ENCODE data around the gene HSP90B1. TPM values are rescaled to one million over a fixed set of nuclear protein-coding genes. Genes with fewer than 3 reads are reported as not detected.
A peak's percentile ranks its signal among the peaks of the same experiment; 100 is the strongest.

Gene HSP90B1
- total RNA-seq, 1 experiment from 2014 or later: 888 TPM

GRCh38 chr12:103955811-103956508 lies 25.8 kb downstream of the HSP90B1 start:
- Histone ChIP-seq H3K79me2 (ENCODE audit: insufficient read depth, low read length) (peaks cover 45% of the 10 kb centered on the region), H4K20me1 (ENCODE audit: insufficient read depth) (no peaks in the 10 kb centered on the region), H3K4me3 (replicated peaks in 1 of 2; ENCODE audit: low read depth in 1 of 2, low read length in 2 of 2) (peak overlapping the region; percentile 84 to 90), H3K9me3 (ENCODE audit: control insufficient read depth in 1 of 2, insufficient read depth in 1 of 2, low read depth in 1 of 2, low read length in 2 of 2) (no peaks in the 10 kb centered on the region), H3K9ac (ENCODE audit: low read length) (peak overlapping the region; percentile 92), H2AFZ (ENCODE audit: low read depth, low read length, poor library complexity, severe bottlenecking) (no peak overlapping the region), H3K36me3 (ENCODE audit: control insufficient read depth in 1 of 2, insufficient read depth in 2 of 2, low read length in 2 of 2) (peaks cover 18 to 26% of the 10 kb centered on the region in 2 experiments), H3K27me3 (ENCODE audit: insufficient read depth, low read length) (no peaks in the 10 kb centered on the region), H3K4me2 (ENCODE audit: low read length) (peak overlapping the region; percentile 80), H3K4me1 (ENCODE audit: control insufficient read depth in 1 of 2, insufficient read depth in 2 of 2, low read length in 2 of 2) (peaks cover 14 to 21% of the 10 kb centered on the region in 2 experiments; a peak in 3 of 4 replicates), H3K27ac (ENCODE audit: low read depth, low read length) (peak overlapping the region; percentile 90), H3K9me2 (ENCODE audit: insufficient read depth) (no peaks in the 10 kb centered on the region)
- TF ChIP-seq CTCF (IDR thresholded peaks at IDR 0.05 in 2 of 3, conservative IDR thresholded peaks at IDR 0.05 in 1 of 3; ENCODE audit: borderline replicate concordance in 1 of 3, insufficient read depth in 1 of 3, low read depth in 2 of 3, low read length in 2 of 3) (no peak), SIN3A (IDR thresholded peaks at IDR 0.05; ENCODE audit: low read depth) (0 out of 2 replicates have a peak, but pooled peaks have one; percentile 20)
- ChIA-PET POLR2A (interaction anchor here (1.2 to 2.7 kb wide), 3 partner anchors 10 to 26 kb away, joined by 3 to 40 read pairs (median 11); partner anchors contain the start of genes HSP90B1 and TDG), CTCF (no interaction called here), RAD21 (ENCODE audit: low non-redundant PET in 1 of 2, low total read pairs in 2 of 2, uncharacterized antibody in 2 of 2, unreplicated experiment in 2 of 2) (interaction anchor here (1.1 to 1.5 kb wide), 2 partner anchors 9 to 153 kb away, joined by 3 read pairs; partner anchors contain the start of gene TDG (in 1 of the 2))
- intact Hi-C loops (cut with micrococcal nuclease): loop anchor here (2.0 kb wide), 1 partner anchor 25 kb away; the partner anchor contains the start of gene HSP90B1
- ATAC-seq (peak; percentile 21), DNase-seq (ENCODE audit: low read depth, low spot score) (no peak)
- no TSS peak for BruUV-seq (replicated peaks)

GRCh38 chr12:103956509-103957027 lies 26.4 kb downstream of the HSP90B1 start:
- H3K4me3 ChIP-seq (replicated peaks in 1 of 2; ENCODE audit: low read depth in 1 of 2, low read length in 2 of 2): peak overlapping the region; percentile 84 to 90
- POLR2A ChIA-PET: interaction anchor here (0.8 to 2.7 kb wide), 4 partner anchors 9 to 27 kb away, joined by 3 to 40 read pairs (median 7); partner anchors contain the start of genes HSP90B1 and TDG
- no peaks in the 10 kb centered on the region for H3K27me3 ChIP-seq (ENCODE audit: insufficient read depth, low read length)
- peaks cover 13 to 23% of the 10 kb centered on the region in 2 experiments for H3K36me3 ChIP-seq (ENCODE audit: control insufficient read depth in 1 of 2, insufficient read depth in 2 of 2, low read length in 2 of 2)
- no peak for DNase-seq (ENCODE audit: low read depth, low spot score)
- H3K79me2 ChIP-seq (ENCODE audit: insufficient read depth, low read length): peaks cover 45% of the 10 kb centered on the region
- no peaks in the 10 kb centered on the region for H3K9me2 ChIP-seq (ENCODE audit: insufficient read depth)
- intact Hi-C loops (cut with micrococcal nuclease): loop anchor here (1.0 to 2.0 kb wide), 2 partner anchors 9 to 26 kb away; partner anchors contain the start of genes HSP90B1 and TDG
- RAD21 ChIA-PET (ENCODE audit: low non-redundant PET in 1 of 2, low total read pairs in 2 of 2, uncharacterized antibody in 2 of 2, unreplicated experiment in 2 of 2): interaction anchor here (0.6 to 1.1 kb wide), 3 partner anchors 9 to 27 kb away, joined by 3 read pairs; partner anchors contain the start of genes TDG (in 2 of the 2) and HSP90B1 (in 1 of the 2)
- peak overlapping the region; percentile 90 for H3K27ac ChIP-seq (ENCODE audit: low read depth, low read length)
- TSS peak; percentile 44 for BruUV-seq (replicated peaks)
- TF ChIP-seq ZFX (IDR thresholded peaks at IDR 0.05) (peak; percentile 93), MAX (IDR thresholded peaks at IDR 0.05) (no peak; the same call in 1 of the 2 replicates)
- H4K20me1 ChIP-seq (ENCODE audit: insufficient read depth): no peaks in the 10 kb centered on the region
- no peak overlapping the region for H2AFZ ChIP-seq (ENCODE audit: low read depth, low read length, poor library complexity, severe bottlenecking)
- no peaks in the 10 kb centered on the region for H3K9me3 ChIP-seq (ENCODE audit: control insufficient read depth in 1 of 2, insufficient read depth in 1 of 2, low read depth in 1 of 2, low read length in 2 of 2)
- peaks cover 14 to 21% of the 10 kb centered on the region in 2 experiments; a peak in 3 of 4 replicates for H3K4me1 ChIP-seq (ENCODE audit: control insufficient read depth in 1 of 2, insufficient read depth in 2 of 2, low read length in 2 of 2)
- H3K9ac ChIP-seq (ENCODE audit: low read length): peak overlapping the region; percentile 92
- H3K4me2 ChIP-seq (ENCODE audit: low read length): peak overlapping the region; percentile 80
- CTCF ChIA-PET: interaction anchor here (0.6 kb wide), 1 partner anchor 9 kb away, joined by 3 read pairs; the partner anchor contains the start of gene TDG
- peak; percentile 61 for ATAC-seq

Data from HCT116 (cell line).